Sigmoid colon (tissue), 7 donors: ENCODE measurements around the gene SPTBN5. TPM values are rescaled to one million over a fixed set of nuclear protein-coding genes. Genes with fewer than 3 reads are reported as not detected.

Source experiments
- DNase-seq: peaks from one replicate; pipeline ENCODE4 v3.0.0-alpha.2; 2019
- H3K27ac ChIP-seq, 4 donors: fragments of 200-600 bp; sonication (generic); one replicate each; pipeline ENCODE4 v1.5.1; 2016 to 2019; ENCODE audit warnings: mild to moderate bottlenecking in 1 of 4
- H3K27me3 ChIP-seq, 3 donors: fragments of 200-600 bp; sonication (generic); one replicate each; pipeline ENCODE4 v1.5.1; 2019; ENCODE audit warnings: mild to moderate bottlenecking in 1 of 3
- H3K36me3 ChIP-seq, 4 donors: fragments of 200-600 bp; sonication (generic); one replicate each; pipeline ENCODE4 v1.5.1; 2016 to 2019
- H3K4me1 ChIP-seq, 4 donors: fragments of 200-600 bp; sonication (generic); one replicate each; pipeline ENCODE4 v1.5.1; 2017 to 2019
- H3K4me3 ChIP-seq, 4 donors: fragments of 200-600 bp; sonication (generic); one replicate each; pipeline ENCODE4 v1.5.1; 2017 to 2019; ENCODE audit warnings: mild to moderate bottlenecking in 2 of 4, moderate library complexity in 1 of 4
- H3K9me3 ChIP-seq, 4 donors: fragments of 200-600 bp in 3 of 4; sonication (generic) in 3 of 4; one replicate each; pipeline versions ENCODE4 v1.5.1 to v1.6.1; 2013 to 2019
- CTCF ChIP-seq, 4 experiments: fragments of 450-650 bp in 3 of 4; fragments of 200-600 bp in 1 of 4; IDR thresholded peaks; one replicate each; pipeline ENCODE4 v1.5.1; 2016 to 2019; ENCODE audit warnings: antibody characterized with exemption in 4 of 4, mild to moderate bottlenecking in 3 of 4, moderate library complexity in 2 of 4
- EP300 ChIP-seq, 4 donors: sonication (generic); formaldehyde crosslinking; IDR thresholded peaks; one replicate each; pipeline ENCODE4 v1.6.1; 2017; ENCODE audit warnings: antibody characterized with exemption in 4 of 4
- POLR2A ChIP-seq, 2 donors: fragments of 450-650 bp; IDR thresholded peaks; one replicate each; pipeline ENCODE4 v1.6.1; 2016; ENCODE audit warnings: antibody characterized with exemption in 2 of 2, mild to moderate bottlenecking in 2 of 2, moderate library complexity in 2 of 2
- POLR2AphosphoS5 ChIP-seq, 4 donors: sonication (generic); formaldehyde crosslinking; IDR thresholded peaks; one replicate each; pipeline ENCODE4 v1.6.1; 2017; ENCODE audit warnings: antibody characterized with exemption in 4 of 4
- WGBS, 2 donors: extraction: QIAGEN DNeasy Blood & Tissue Kit; methylation state at CpG; one replicate each; pipeline ENCODE4 v1.1.7; 2013; 5-methylcytosine and 5-hydroxymethylcytosine counted together
- intact Hi-C: fragments of 100-400 bp; cut with DNase I; formaldehyde crosslinking; loops from one replicate; pipeline ENCODE4 v1.15.1; 2023
- polyA plus RNA-seq, 3 donors: library from polyadenylated mRNA; stranded (reverse); fragments of 200-250 nt; gene quantifications; one replicate each; pipeline ENCODE4 v1.2.3, GENCODE V29; 2013
- total RNA-seq, 4 donors: library from RNA; depleted of rRNA; stranded (reverse); fragments of >200 nt; gene quantifications; one replicate each; pipeline ENCODE4 v1.1.0, GENCODE V29; 2016
- donor health status: healthy with polysubstance abuse.
- donor health status: Bipolar disorder and iron deficiency.
- donor health status: healthy.

The SPTBN5 gene
- total and polyA plus RNA-seq, 7 donors = under 0.01 to 2.3 (median 0.60) TPM

DNA sequence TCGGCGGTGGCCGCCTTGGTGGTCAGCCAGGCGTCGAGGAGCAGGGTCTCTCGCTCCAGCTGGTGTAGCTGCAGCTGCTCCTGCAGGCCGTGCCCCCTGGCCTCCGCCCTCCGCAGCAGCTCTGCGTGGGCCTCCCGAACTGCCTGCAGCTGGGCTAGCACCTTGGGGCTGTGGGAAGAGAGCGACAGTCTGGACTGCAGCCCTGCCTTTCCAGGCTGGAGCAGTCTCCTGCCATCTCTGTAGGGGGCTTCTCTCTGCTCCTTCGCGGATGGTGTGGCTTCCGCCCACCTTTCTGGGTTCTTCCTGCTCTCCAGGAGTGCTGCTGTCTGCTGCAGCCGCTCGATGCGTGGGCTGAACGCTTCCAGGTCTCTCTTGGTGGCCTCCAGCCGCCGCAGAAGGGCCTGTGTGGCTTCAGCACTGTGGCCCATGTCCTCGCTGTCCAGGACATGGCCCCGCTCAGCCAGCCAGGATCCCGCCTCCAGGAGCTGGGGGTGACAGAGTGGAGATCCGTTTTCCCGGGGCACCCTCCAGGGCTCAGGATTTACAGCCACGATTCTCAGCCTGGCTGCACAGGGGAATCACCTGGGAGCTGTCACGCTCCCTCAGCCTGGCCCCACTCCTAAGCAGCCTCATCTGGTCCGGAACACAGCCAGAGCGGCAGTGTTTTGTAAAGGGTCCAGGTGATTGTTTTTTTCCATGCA lies 38.4 kb downstream of the SPTBN5 start:
- WGBS, 2 donors = 85 to 89% methylated on average over 30 of the region's 30 CpGs
- intact Hi-C loops = no loop called here
- H3K36me3 ChIP-seq = no peaks in the 10 kb centered on the region

GRCh38 chr15:41854443-41854842 lies 39.4 kb downstream of the SPTBN5 start:
- intact Hi-C loops = no loop called here
- TF ChIP-seq POLR2A (IDR thresholded peaks at IDR 0.05) (no peak), CTCF (IDR thresholded peaks at IDR 0.05) (no peak), EP300 (IDR thresholded peaks at IDR 0.05) (no peak), POLR2AphosphoS5 (IDR thresholded peaks at IDR 0.05) (no peak)
- Histone ChIP-seq H3K27ac (no peak overlapping the region), H3K4me1 (no peaks in the 10 kb centered on the region), H3K9me3 (no peaks in the 10 kb centered on the region), H3K27me3 (peaks cover 0 to 52% (median 17%) of the 10 kb centered on the region in 3 donors), H3K4me3 (no peak overlapping the region), H3K36me3 (no peaks in the 10 kb centered on the region)
- WGBS, 2 donors = 92 to 93% methylated on average over 9 of the region's 9 CpGs
- DNase-seq = no peak

More for the DNA sequence above, 38.4 kb downstream of the SPTBN5 start:
- Histone ChIP-seq H3K9me3 (no peaks in the 10 kb centered on the region), H3K4me3 (no peak overlapping the region), H3K27ac (no peak overlapping the region), H3K4me1 (no peaks in the 10 kb centered on the region), H3K27me3 (peaks cover 0 to 52% (median 17%) of the 10 kb centered on the region in 3 donors)
- TF ChIP-seq EP300 (IDR thresholded peaks at IDR 0.05) = no peak
- TF ChIP-seq POLR2A (IDR thresholded peaks at IDR 0.05) = no peak
- no peak for TF ChIP-seq CTCF (IDR thresholded peaks at IDR 0.05)
- TF ChIP-seq POLR2AphosphoS5 (IDR thresholded peaks at IDR 0.05) = no peak
- DNase-seq = no peak

DNA sequence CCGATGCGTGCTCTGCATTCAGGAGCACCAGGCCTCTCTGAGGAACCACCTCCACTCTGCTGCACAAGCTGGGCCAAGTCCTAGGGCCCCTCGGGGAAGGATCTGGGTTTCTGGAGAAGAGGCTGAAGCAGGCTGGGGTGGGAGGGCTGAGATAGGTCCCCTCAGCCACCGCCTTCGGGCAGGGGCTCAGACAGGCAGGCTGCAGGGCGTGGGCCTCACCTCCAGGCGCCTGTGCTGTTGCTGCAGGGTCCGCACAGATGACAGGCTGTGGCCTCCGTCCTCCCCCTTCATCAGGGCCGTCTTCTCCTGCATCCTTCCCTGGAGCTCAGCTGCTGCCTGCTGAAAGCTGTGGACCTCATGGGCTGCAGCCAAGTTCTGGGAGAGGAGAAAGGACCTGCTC lies 40.0 kb downstream of the SPTBN5 start:
- TF ChIP-seq POLR2AphosphoS5 (IDR thresholded peaks at IDR 0.05) (no peak), CTCF (IDR thresholded peaks at IDR 0.05) (no peak), POLR2A (IDR thresholded peaks at IDR 0.05) (no peak), EP300 (IDR thresholded peaks at IDR 0.05) (no peak)
- no peak overlapping the region for H3K4me3 ChIP-seq
- H3K4me1 ChIP-seq = no peaks in the 10 kb centered on the region
- WGBS, 2 donors = 91 to 94% methylated on average over 10 of the region's 10 CpGs
- intact Hi-C loops = no loop called here
- no peaks in the 10 kb centered on the region for H3K36me3 ChIP-seq
- H3K9me3 ChIP-seq = no peaks in the 10 kb centered on the region
- DNase-seq = no peak
- H3K27me3 ChIP-seq = peaks cover 0 to 52% (median 17%) of the 10 kb centered on the region in 3 donors
- no peak overlapping the region for H3K27ac ChIP-seq

GRCh38 chr15:41852736-41853590 lies 40.9 kb downstream of the SPTBN5 start:
- Histone ChIP-seq H3K27me3 (peaks cover 0 to 52% (median 17%) of the 10 kb centered on the region in 3 donors), H3K4me3 (no peak overlapping the region), H3K27ac (no peak overlapping the region), H3K4me1 (no peaks in the 10 kb centered on the region), H3K9me3 (no peaks in the 10 kb centered on the region), H3K36me3 (peaks cover 0 to 7% (median 4%) of the 10 kb centered on the region in 4 donors)
- intact Hi-C loops = no loop called here
- no peak for DNase-seq
- TF ChIP-seq EP300 (IDR thresholded peaks at IDR 0.05) (no peak), POLR2AphosphoS5 (IDR thresholded peaks at IDR 0.05) (no peak), POLR2A (IDR thresholded peaks at IDR 0.05) (no peak), CTCF (IDR thresholded peaks at IDR 0.05) (no peak)
- 80 to 81% methylated on average over 17 of the region's 17 CpGs for WGBS, 2 donors
